HCT116 (cell line): ENCODE results near the gene AMBRA1.

Experiments used
- TF ChIP-seq, protein P1 (sequence below): IDR thresholded peaks from 2 replicates; pipeline ENCODE4 v1.6.1; 2012
- TF ChIP-seq, protein P2 (sequence below), 3 experiments: fragments of 200-600 bp in 1 of 3; sonication (generic) in 1 of 3; IDR thresholded peaks in 2 of 3; conservative IDR thresholded peaks in 1 of 3; 2 replicates each; pipeline ENCODE4 v1.5.1; 2012 to 2017; ENCODE audit warnings: low read depth in 2 of 3, low read length in 2 of 3, antibody characterized with exemption in 1 of 3, borderline replicate concordance in 1 of 3, control low read depth in 1 of 3, mild to moderate bottlenecking in 1 of 3, mixed read lengths in 1 of 3, mixed run types in 1 of 3, moderate library complexity in 1 of 3; ENCODE audit not compliant: insufficient read depth in 1 of 3

DNA sequence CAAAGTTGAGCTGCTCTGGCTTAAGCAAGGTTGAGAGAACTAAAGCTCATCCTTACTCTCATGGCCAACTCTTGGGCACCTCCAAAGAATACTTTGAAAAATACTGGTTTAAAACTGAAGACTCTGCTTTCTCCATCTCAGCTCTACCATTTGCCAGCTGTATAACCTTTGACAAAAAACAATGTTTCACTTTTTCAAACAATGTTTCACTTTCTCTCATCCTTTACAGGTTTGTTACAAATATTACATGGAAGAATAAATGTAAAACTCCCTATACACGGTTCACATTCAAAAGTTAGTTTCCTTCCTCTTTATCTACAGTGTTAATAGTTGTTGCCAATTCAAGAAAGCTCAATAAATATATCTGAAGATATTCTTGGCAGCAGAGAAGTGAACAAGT, 19.2 kb downstream of the AMBRA1 start:
- TF ChIP-seq, protein P1, sequence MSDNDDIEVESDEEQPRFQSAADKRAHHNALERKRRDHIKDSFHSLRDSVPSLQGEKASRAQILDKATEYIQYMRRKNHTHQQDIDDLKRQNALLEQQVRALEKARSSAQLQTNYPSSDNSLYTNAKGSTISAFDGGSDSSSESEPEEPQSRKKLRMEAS, result no peak
- TF ChIP-seq, protein P2, sequence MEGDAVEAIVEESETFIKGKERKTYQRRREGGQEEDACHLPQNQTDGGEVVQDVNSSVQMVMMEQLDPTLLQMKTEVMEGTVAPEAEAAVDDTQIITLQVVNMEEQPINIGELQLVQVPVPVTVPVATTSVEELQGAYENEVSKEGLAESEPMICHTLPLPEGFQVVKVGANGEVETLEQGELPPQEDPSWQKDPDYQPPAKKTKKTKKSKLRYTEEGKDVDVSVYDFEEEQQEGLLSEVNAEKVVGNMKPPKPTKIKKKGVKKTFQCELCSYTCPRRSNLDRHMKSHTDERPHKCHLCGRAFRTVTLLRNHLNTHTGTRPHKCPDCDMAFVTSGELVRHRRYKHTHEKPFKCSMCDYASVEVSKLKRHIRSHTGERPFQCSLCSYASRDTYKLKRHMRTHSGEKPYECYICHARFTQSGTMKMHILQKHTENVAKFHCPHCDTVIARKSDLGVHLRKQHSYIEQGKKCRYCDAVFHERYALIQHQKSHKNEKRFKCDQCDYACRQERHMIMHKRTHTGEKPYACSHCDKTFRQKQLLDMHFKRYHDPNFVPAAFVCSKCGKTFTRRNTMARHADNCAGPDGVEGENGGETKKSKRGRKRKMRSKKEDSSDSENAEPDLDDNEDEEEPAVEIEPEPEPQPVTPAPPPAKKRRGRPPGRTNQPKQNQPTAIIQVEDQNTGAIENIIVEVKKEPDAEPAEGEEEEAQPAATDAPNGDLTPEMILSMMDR (IDR thresholded peaks at IDR 0.05 in 2 of 3, conservative IDR thresholded peaks at IDR 0.05 in 1 of 3; ENCODE audit: borderline replicate concordance in 1 of 3, insufficient read depth in 1 of 3, low read depth in 2 of 3, low read length in 2 of 3), result no peak
